ENCODE measurements around the gene HMGCS1.

GRCh38 chr5:43301653-43302091 is 11.5 kb downstream of the HMGCS1 start:
- TF ChIP-seq CHD2 (IDR thresholded peaks at IDR 0.05; ENCODE audit: low read length) = no peak
- TF ChIP-seq KDM1A (IDR thresholded peaks at IDR 0.05; ENCODE audit: borderline replicate concordance, low read length) = no peak
- TF ChIP-seq MAX (IDR thresholded peaks at IDR 0.05) = no peak

Measured in H1 (cell line).